GM19324 (cell line): ENCODE measurements around the gene PCIF1.
A peak's percentile ranks its signal among the peaks of the same experiment; 100 is the strongest.
"Not testable (repeated sequence)": the region's sequence is repeated elsewhere in the genome, so short reads cannot be mapped to it uniquely, and the experiment has no call there.

Experiments
- ATAC-seq: cut with Tn5 transposase; IDR thresholded peaks from one replicate; pipeline ENCODE4 v1.9.1; 2021; ENCODE audit warnings: mild to moderate bottlenecking, moderate library complexity; ENCODE audit not compliant: unreplicated experiment, low FRiP score

The PCIF1 gene

GRCh38 chr20:45934586-45935415, at the start of gene PCIF1:
Gene PCIF1 (plus strand): TSS chr20:45934683. CDS start chr20:45939000, 4,317 bp downstream.
- ATAC-seq, result peak; percentile 85

- no peak for ATAC-seq
Observed at GRCh38 chr20:45886590-45887345, 47.7 kb upstream of the PCIF1 start.

- ATAC-seq, result no peak
Observed at GRCh38 chr20:45887346-45887715, 47.2 kb upstream of the PCIF1 start, which contains the start of gene SPATA25. Gene SPATA25 (minus strand): TSS chr20:45887622. CDS start chr20:45887590, 32 bp downstream.

DNA sequence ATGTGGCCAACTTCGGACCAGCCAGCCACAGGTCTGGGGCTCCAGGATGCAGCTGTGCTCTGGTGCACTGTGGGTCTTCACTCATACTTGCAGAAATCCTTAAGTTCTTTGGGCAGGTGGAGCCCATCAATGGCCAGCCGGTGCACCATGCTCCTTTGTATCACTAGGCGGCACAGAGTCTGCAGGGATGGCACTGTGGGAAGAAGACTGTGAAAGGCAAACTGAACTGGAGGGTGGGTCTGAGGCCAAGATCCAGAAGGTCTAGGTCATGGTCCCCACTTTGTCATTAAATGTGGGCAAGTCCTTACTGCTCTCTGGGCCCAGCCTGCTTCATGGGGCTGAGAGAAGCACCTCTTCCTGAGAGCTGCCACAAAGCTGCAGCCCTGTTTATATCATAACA, 45.8 kb upstream of the PCIF1 start:
- no peak for ATAC-seq

- ATAC-seq, result no peak
Observed at GRCh38 chr20:45890077-45890984, 44.2 kb upstream of the PCIF1 start.

- ATAC-seq, result peak; percentile 84
Observed at GRCh38 chr20:45890985-45891983, 43.2 kb upstream of the PCIF1 start, which contains the start of the genes CTSA and NEURL2. Gene CTSA (plus strand): TSS chr20:45891335. CDS start chr20:45891569, 234 bp downstream. Gene NEURL2 (minus strand): TSS chr20:45891208. CDS start chr20:45890991, 217 bp downstream.

DNA sequence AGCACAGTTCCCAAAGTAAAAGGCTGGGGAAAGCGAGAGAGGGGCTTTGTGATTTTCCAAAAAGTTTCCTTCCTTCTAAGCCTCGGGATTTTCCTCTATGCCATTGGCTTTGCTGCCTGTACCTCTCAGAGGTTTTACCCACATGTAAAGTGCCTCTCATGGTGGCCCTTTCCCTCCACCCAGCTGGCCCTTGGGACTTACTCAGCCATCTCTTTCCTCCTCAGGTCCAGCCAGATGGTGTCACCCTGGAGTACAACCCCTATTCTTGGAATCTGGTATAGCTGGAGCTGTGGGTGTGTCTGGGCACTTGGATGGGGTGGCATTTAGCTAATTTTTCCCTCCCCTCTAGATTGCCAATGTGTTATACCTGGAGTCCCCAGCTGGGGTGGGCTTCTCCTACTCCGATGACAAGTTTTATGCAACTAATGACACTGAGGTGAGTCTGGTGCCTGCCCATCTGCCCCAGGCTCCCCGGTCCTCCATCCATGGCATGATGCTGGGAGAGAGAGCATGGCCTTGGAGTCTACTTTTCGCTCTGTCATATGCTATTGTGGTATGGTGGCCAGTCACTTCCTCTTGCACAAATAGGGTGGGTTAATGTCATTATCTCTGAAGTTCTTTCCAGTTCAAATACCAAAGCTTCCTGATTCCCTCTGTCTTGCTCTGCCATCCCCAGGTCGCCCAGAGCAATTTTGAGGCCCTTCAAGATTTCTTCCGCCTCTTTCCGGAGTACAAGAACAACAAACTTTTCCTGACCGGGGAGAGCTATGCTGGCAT, 42.2 kb upstream of the PCIF1 start:
- no peak for ATAC-seq

GRCh38 chr20:45892828-45893500, 41.5 kb upstream of the PCIF1 start:
- ATAC-seq, result no peak

- no peak for ATAC-seq
Observed at GRCh38 chr20:45893831-45894230, 40.7 kb upstream of the PCIF1 start.

- ATAC-seq, result no peak
Observed at GRCh38 chr20:45894797-45895196, 39.7 kb upstream of the PCIF1 start.

GRCh38 chr20:45896641-45897161, 37.8 kb upstream of the PCIF1 start:
- no peak for ATAC-seq

GRCh38 chr20:45897289-45897688, 37.2 kb upstream of the PCIF1 start:
- ATAC-seq, result no peak

DNA sequence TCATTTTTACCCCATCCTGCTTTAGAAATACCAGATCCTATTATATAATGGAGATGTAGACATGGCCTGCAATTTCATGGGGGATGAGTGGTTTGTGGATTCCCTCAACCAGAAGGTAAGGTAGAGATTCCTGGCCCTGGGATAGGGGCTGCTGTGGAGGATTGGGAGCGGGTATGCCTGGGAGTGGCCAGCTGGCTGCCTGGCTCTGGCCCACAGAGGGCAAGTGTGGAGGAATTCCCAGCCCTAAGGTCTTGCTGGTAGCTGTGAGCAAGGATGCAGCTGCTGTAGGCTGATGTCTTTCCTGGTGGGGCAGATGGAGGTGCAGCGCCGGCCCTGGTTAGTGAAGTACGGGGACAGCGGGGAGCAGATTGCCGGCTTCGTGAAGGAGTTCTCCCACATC, 36.8 kb upstream of the PCIF1 start:
- ATAC-seq, result no peak

- ATAC-seq, result no peak
Observed at GRCh38 chr20:45898285-45898684, 36.2 kb upstream of the PCIF1 start.

GRCh38 chr20:45899046-45899835, 35.2 kb upstream of the PCIF1 start:
- no peak for ATAC-seq

DNA sequence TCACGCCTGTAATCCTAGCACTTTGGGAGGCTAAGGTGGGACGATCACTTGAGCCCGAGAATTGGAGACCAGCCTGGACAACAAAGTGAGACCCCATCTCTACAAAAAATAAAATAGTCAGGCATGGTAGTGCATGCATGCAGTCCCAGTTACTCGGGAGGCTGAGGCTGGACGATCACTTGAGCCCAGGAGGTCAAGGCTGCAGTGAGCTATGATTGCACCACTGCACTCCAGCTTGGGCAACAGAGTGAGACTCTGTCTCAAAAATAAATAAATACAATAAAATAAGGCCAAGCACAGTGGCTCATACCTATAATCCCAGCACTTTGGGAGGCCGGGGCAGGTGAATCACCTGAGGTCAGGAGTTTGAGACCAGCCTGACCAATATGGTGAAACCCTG, 33.2 kb upstream of the PCIF1 start:
- ATAC-seq, result not testable (repeated sequence)

GRCh38 chr20:45902199-45902701, 32.2 kb upstream of the PCIF1 start:
- ATAC-seq, result no peak
